ENCODE data around the gene ATG10.

Gene ATG10

DNA sequence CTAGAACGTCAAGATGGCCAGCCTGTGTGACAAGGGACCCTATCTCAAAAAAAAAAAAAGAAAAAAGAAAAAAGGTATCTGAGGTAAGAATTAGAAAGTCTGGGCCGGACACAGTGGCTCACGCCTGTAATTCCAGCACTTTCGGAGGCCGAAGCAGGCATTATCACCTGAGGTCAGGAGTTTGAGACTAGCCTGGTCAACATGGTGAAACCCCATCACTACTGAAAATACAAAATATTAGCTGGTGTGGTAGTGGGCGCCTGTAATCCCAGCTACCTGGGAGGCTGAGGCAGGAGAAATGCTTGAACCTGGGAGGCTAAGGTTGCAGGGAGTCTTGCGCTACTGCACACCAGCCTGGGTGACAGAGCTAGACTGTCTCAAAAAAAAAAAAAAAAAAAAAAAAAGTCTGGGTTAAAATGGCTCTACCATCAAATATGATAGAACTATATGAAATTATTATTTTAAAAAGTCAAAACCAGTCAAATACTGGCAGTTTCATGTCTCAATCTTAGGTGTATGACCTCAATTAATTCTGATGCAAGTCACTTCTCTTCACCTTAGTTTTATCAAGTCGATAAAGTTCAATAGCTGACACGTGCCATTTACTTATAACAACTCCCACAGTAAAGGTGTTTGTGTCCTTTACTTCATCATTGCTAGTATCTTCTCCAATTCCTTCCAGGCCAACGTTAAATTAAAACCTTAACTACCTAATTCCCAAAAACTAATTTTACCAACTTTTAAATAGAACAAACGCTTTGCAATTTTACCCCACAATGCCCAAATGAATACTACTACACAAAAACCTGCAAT lies 305.2 kb downstream of the ATG10 start:
- DNase-seq (ENCODE audit: low spot score), result no peak

DNA sequence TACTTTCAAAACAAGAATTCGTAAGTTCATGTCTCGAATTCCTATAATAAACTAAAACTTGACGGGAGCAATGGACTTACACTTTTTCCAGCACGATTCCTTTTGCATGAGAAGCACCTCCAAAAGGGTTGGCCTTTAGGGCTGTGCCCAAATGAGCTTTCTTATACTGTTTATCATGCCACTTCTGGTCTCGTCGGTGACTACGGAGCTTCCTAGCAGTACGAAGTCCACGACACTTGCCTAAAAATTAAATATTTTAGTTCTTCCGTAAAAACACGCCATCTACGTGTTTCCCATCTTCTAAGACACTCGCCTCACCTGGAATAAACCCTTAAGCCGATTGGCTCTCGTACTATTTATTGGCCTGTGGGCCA lies 305.8 kb downstream of the ATG10 start:
- DNase-seq (ENCODE audit: low spot score), result no peak

DNA sequence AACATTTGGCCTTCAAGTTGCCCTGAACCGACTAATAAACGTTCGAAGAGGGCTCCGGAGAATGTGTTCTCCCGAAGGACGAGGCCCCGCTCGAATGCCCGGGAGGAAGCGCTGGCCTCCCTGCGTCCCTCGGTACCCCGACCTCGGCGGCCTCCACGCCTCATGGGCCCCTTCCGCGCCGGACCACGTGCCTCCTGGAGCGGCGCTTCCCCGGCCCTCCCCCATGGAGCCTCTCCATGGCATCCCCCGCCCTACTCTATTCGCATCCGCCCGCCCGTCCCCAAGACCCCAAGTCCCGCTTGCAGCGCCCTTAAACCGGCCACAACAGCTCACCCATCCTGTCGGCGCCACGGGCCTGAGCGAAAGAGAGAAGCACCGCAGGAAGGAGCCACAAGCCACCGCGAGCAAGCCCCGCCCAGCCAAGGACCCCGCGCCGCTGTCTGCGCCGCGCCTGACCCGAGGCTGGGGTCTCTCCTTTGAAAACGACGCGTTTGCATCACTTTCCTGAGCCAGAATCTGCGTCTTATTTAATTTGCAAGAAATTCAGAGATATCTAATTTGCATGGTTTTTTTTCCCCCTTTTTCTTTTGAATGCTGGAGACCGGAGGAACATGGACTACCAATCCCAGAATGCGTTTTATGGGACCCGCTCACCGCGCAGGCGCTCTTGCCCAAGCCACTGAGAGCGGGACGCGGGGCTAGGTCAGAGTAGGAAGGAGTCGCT lies 306.3 kb downstream of the ATG10 start, which contains the start of gene RPS23:
Gene RPS23, minus strand, starts transcription at position 368 of the 724 bp plus-strand sequence. Its CDS starts 31 bp downstream, at position 337.
- peak; percentile 95 for DNase-seq (ENCODE audit: low spot score)

DNA sequence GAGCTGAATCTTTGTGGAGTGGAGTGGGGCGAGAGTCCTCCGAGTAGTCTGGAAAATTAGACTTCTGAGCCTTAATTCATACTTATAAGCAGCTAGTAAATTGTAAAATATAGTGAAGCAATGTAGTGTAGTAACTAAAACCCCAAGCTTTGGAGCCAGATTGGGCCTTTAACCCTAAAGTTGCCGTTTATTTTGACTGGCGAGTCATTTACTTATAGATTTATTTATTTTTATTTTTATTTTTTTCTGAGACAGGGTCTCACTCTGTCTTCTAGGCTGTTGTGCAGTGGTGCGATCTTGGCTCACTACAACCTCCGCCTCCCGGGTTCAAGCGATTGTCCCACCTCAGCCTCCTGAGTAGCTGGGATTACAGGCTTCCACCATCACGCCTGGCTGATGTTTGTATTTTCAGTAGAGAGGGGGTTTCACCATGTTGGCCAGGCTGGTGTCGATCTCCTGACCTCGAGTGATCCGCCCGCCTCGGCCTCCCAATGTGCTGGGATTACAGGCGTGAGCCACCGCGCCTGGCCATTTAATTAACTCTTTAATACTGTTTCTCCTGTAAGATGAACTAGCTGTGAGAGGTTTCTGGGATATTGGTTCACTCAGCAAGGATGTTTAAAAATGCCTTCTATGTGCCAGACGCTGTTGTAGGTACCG lies 307.0 kb downstream of the ATG10 start:
- no peak for DNase-seq (ENCODE audit: low spot score)

DNA sequence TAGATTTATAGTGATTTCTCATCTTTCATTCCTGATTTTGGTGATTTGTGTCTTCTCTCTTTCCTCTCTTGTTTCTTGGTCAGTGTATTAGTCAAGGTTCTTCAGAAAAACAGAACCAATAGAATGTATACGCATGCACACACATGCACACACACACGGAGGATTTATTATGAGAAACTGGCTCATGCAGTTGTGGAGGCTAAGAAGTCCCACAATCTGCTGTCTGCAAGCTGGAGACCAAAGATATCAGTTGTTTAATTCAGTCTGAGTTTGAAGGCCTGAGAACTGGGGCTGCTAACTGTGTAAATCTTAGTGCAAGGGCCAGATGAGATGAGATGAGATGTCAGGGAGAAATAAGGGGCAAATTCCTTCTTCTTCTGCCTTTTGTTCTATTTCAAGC lies 312.1 kb downstream of the ATG10 start:
- DNase-seq (ENCODE audit: low spot score), result no peak

DNA sequence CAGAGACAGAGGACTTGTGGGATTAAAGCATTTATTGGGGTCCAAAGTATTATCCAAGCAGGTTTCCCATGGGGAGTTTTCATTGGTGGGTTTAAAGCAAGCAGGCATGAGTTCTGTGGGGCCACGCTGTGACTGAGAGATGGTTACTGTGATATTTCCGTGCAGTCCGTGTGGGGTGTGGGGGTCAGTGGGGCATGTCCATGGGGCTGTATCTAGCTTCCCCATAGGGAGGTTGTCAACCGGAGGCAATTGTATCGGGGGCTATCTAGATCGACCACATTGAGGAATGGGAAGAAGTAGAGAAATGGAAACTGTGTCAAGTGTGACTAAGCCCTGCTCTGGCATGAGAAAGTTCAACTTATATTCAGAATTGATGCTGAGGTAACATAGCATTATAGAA lies 313.4 kb downstream of the ATG10 start:
- DNase-seq (ENCODE audit: low spot score), result no peak

DNA sequence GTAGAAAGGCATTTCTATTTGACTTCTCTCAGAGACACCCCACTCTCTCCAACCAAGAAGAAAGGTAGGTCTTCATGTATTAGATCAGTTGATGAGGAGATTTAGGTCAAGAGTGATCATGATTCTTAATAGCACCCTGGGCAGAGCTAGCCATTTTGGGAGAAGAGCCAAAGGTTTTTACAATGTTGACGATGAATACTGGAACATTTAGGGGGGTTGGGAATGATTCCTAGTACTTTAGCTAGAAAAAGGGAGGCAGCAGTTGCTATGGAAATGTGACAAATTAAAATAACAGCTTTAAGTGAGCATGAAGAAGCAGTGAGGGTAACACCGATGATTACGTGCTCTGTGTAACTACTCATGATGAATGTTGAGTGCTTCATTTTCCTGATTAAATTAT lies 315.8 kb downstream of the ATG10 start:
- DNase-seq (ENCODE audit: low spot score), result no peak

DNA sequence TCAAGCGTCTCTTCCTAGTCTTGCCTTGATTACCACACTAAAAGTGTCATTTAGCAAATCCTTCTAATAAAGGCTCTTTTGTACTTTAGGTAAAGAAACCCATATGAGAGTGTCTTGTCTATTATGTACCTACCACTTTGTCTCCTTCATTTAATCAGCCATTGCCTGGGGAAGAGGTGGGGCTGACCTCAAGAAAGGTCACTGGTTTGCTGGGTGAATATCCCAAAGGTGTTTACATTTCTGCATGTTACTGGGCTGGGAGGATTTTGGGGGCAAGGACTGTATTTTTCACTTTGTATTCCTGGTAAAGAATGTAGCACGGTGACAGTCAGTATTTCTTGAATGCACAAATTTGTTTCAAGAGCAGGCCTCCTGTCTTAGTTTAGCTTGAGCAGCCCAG lies 318.2 kb downstream of the ATG10 start:
- DNase-seq (ENCODE audit: low spot score), result no peak

DNA sequence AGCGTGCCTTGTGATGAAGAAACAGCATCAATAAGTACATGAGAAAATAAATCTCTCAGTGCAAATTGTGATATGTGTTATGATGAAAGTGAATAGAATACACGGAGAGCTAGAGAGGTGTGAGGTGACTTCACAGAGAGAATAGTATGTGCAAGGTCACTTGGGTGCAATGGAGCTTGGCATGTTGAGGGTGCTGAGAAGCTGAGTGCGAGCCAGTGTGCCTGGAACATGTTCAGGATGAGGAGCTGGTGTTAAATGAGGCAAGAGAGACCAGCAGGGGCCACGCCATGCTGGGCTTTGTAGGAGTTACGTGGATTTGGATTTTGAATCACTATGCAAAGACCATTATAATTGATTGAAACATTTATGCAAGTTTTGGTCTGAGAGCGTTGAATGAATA lies 319.1 kb downstream of the ATG10 start:
- no peak for DNase-seq (ENCODE audit: low spot score)

DNA sequence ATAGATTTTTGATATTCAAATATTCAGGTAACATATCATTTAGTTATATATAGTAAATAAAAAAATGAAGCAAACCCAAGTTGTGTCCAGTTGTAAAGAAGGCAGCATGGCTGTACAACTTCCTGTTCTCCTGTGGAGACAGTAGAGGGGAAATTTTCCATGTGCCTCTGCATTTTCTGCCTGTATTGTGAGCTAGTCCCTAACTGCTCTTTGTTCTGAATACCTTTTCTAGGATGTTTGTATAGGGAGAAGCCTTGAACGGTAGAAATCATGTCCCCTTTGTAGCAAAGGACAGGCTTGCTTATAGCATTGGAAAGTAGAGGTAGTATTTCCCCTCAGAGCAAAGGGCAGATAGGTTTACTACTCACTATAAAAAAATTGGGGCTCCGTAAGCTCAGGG lies 319.6 kb downstream of the ATG10 start:
- no peak for DNase-seq (ENCODE audit: low spot score)

DNA sequence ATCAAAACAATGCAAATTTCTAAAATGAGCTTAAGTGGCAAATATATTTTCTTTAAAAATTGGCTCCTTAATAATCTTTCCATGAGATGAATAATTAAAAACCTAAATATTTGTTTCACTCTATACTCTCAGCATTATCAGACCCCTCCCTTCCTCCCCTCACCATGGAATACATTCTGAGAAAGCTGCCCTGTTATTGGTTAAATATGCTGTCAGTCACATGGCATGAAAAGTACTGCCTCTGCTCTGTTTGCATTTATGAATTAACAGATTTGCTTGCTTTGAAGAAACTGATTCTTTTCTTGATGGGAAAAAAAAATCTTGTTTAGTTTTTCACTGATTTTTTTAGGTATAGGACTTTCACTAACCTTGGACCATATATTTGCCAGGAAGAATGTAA lies 323.3 kb downstream of the ATG10 start:
- DNase-seq (ENCODE audit: low spot score), result no peak

DNA sequence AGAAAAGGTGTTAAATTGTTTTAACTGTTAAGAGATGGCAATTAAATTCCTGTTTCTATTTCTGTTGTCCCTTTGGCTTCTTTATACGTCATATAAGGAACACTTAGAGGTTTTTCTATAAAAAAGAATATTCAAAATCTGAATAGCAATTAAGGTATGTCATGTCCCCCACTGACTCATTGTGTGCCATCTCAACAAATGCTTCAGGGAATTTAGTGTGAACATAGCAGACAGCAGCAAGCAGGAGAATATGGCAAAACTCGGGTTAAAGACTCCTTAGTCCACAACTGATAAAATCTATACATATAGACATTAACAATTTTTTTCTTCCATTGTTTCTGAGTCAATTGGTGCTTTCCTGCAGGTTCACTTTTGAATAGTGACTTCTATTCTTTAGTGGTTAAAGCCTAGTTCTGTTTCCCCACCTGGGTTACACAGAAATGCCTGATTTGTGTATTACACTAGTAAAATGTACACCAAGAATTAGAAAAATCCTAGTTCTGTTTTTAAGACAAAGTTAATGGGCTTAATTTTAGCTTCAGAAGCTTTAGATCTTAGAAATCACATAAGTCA lies 324.2 kb downstream of the ATG10 start:
- DNase-seq (ENCODE audit: low spot score), result no peak

DNA sequence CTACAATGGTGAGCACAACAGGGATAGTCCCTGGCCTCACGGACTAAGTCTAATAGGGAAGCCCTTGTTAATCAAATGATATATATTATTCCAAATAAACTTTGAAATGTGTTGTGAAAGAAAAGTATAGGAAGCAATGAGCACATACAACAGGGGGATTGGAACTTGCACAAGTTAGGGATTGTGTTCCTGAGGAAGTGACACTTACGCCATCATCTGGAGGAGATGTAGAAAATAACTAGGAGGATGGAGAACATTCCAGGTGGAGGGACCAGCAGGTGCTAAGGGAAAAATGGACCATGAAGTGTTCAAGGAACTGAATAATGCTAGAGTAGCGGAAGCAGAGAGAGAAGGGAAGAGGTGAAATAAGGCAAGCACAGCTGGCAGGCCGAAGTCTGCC lies 325.1 kb downstream of the ATG10 start:
- DNase-seq (ENCODE audit: low spot score), result no peak

DNA sequence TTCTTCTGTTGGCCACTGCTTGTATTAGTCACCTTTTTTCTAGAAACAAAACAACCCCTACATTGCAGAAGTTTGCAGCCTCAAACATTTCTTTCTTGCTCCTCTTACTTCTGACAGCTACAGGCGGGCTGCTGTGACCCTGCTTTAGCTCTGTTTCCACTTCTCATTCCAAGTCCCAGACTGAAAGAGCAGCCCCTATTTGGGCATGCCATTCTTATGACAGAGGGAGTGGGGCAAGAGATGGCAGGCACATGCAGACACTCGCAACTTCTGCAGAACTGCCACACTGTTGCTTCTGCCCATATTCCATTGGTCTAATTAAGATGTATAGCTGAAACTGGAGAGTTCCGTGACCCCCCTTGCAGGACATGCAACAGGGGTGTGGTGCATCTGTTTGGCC lies 325.9 kb downstream of the ATG10 start:
- DNase-seq (ENCODE audit: low spot score), result no peak

DNA sequence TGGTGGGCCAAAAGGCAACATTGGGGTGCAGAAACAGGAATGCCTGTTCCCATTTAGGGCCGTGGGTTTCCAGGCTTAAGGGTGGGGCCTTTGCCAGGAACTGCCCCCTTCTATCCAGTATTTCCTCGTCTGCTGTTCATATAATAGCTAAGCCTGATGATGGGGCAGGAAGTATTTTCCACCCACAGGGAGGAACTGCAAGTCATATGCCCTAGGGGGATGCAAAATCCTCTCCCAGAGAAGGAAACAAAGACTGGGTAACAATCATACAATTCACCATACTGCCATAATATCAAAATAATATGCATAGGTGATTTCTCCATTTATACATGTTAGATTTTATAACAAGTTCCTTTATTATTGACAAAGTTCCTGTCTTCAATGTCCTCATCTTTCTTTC lies 326.8 kb downstream of the ATG10 start:
- DNase-seq (ENCODE audit: low spot score), result no peak

DNA sequence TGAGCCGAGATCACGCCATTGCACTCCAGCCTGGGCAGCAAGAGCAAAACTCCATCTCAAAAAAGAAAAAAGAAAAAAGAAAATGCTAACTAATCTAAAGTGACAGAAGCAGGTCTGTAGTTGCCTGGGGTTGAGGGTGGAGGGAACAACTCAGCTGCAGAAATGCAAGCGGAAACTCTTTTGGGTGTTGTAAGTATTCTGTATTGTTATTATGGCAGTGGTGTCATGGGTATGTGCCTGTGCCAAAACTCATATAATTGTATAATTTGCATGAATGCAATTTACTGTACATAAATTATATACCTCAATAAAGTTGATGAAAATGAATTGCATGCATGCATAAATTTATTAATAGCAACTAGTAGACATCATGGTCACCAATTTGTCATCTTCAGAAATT lies 329.4 kb downstream of the ATG10 start:
- DNase-seq (ENCODE audit: low spot score), result no peak
